Measurements from ENCODE around the gene EEF2K. TPM values are rescaled to one million over a fixed set of nuclear protein-coding genes. Genes with fewer than 3 reads are reported as not detected.

The EEF2K gene
- total and polyA plus RNA-seq, 2 donors: 5.8 to 8.6 TPM

GRCh38 chr16:22222998-22223397 is 16.9 kb downstream of the EEF2K start:
- WGBS: 100% methylated on average over 1 of the region's 1 CpG
- Histone ChIP-seq H3K9me3 (ENCODE audit: control insufficient read depth in 2 of 2, insufficient read depth in 1 of 2, low read length in 1 of 2) (no peaks in the 10 kb centered on the region), H3K27ac (ENCODE audit: low read depth in 1 of 2, low read length in 1 of 2) (no peak overlapping the region), H3K4me1 (ENCODE audit: control insufficient read depth in 2 of 2, insufficient read depth in 2 of 2, low read length in 2 of 2) (no peaks in the 10 kb centered on the region), H3K36me3 (ENCODE audit: control insufficient read depth in 2 of 2, insufficient read depth in 2 of 2, low read length in 1 of 2) (peaks cover 0 to 7% of the 10 kb centered on the region in 2 donors), H3K4me3 (ENCODE audit: low read length in 2 of 2) (no peak overlapping the region), H3K27me3 (ENCODE audit: control insufficient read depth in 2 of 2, insufficient read depth in 1 of 2, low read length in 1 of 2) (no peaks in the 10 kb centered on the region)
- no peak for DNase-seq (ENCODE audit: low read depth in 6 of 9, low spot score in 9 of 9)

DNA sequence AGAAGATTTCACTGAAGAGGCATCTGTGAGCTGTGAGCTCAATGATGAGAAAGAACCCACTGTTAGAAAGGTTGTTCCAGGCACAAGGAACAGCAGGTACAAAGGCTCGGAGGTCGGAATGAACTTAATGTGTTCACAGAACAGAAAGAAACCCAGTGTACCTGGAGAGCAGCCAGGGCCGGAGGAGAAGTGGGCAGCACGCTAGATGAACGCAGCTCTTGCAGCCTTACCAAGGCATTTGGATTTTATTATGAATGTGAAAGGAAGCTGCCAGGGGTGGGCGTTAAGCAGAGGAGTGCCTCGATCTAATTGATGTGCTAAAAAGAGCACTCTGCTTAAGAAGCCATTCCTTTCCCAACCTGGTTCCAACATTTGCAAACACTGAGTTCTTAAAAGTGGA is 19.0 kb downstream of the EEF2K start:
- WGBS: 94% methylated on average over 7 of the region's 7 CpGs
- no peak for DNase-seq (ENCODE audit: low read depth in 6 of 9, low spot score in 9 of 9)
- no peak overlapping the region for H3K27ac ChIP-seq (ENCODE audit: low read depth in 1 of 2, low read length in 1 of 2)
- no peak overlapping the region for H3K4me3 ChIP-seq (ENCODE audit: low read length in 2 of 2)
- H3K27me3 ChIP-seq (ENCODE audit: control insufficient read depth in 2 of 2, insufficient read depth in 1 of 2, low read length in 1 of 2): no peaks in the 10 kb centered on the region
- no peaks in the 10 kb centered on the region for H3K9me3 ChIP-seq (ENCODE audit: control insufficient read depth in 2 of 2, insufficient read depth in 1 of 2, low read length in 1 of 2)
- no peaks in the 10 kb centered on the region for H3K4me1 ChIP-seq (ENCODE audit: control insufficient read depth in 2 of 2, insufficient read depth in 2 of 2, low read length in 2 of 2)
- peaks cover 0 to 7% of the 10 kb centered on the region in 2 donors for H3K36me3 ChIP-seq (ENCODE audit: control insufficient read depth in 2 of 2, insufficient read depth in 2 of 2, low read length in 1 of 2)

GRCh38 chr16:22229889-22230288 is 23.8 kb downstream of the EEF2K start:
- H3K27ac ChIP-seq (ENCODE audit: low read depth in 1 of 2, low read length in 1 of 2): no peak overlapping the region
- H3K27me3 ChIP-seq (ENCODE audit: control insufficient read depth in 2 of 2, insufficient read depth in 1 of 2, low read length in 1 of 2): no peaks in the 10 kb centered on the region
- no peaks in the 10 kb centered on the region for H3K9me3 ChIP-seq (ENCODE audit: control insufficient read depth in 2 of 2, insufficient read depth in 1 of 2, low read length in 1 of 2)
- H3K4me1 ChIP-seq (ENCODE audit: control insufficient read depth in 2 of 2, insufficient read depth in 2 of 2, low read length in 2 of 2): no peaks in the 10 kb centered on the region
- WGBS: 85% methylated on average over 7 of the region's 7 CpGs
- H3K4me3 ChIP-seq (ENCODE audit: low read length in 2 of 2): no peak overlapping the region
- H3K36me3 ChIP-seq (ENCODE audit: control insufficient read depth in 2 of 2, insufficient read depth in 2 of 2, low read length in 1 of 2): peaks cover 0 to 7% of the 10 kb centered on the region in 2 donors
- no peak for DNase-seq (ENCODE audit: low read depth in 6 of 9, low spot score in 9 of 9)

- WGBS: 97% methylated on average over 14 of the region's 14 CpGs
- peak overlapping the region in 1 of 2 donors; percentile 52 for H3K27ac ChIP-seq (ENCODE audit: low read depth in 1 of 2, low read length in 1 of 2)
- H3K4me3 ChIP-seq (ENCODE audit: low read length in 2 of 2): no peak overlapping the region
- H3K36me3 ChIP-seq (ENCODE audit: control insufficient read depth in 2 of 2, insufficient read depth in 2 of 2, low read length in 1 of 2): no peaks in the 10 kb centered on the region
- H3K9me3 ChIP-seq (ENCODE audit: control insufficient read depth in 2 of 2, insufficient read depth in 1 of 2, low read length in 1 of 2): no peaks in the 10 kb centered on the region
- no peak for DNase-seq (ENCODE audit: low read depth in 6 of 9, low spot score in 9 of 9)
- H3K27me3 ChIP-seq (ENCODE audit: control insufficient read depth in 2 of 2, insufficient read depth in 1 of 2, low read length in 1 of 2): no peaks in the 10 kb centered on the region
- no peaks in the 10 kb centered on the region for H3K4me1 ChIP-seq (ENCODE audit: control insufficient read depth in 2 of 2, insufficient read depth in 2 of 2, low read length in 2 of 2)
Observed at GRCh38 chr16:22232277-22233036, 26.4 kb downstream of the EEF2K start.

- Histone ChIP-seq H3K27me3 (ENCODE audit: control insufficient read depth in 2 of 2, insufficient read depth in 1 of 2, low read length in 1 of 2) (no peaks in the 10 kb centered on the region), H3K4me1 (ENCODE audit: control insufficient read depth in 2 of 2, insufficient read depth in 2 of 2, low read length in 2 of 2) (no peaks in the 10 kb centered on the region), H3K36me3 (ENCODE audit: control insufficient read depth in 2 of 2, insufficient read depth in 2 of 2, low read length in 1 of 2) (no peaks in the 10 kb centered on the region), H3K9me3 (ENCODE audit: control insufficient read depth in 2 of 2, insufficient read depth in 1 of 2, low read length in 1 of 2) (no peaks in the 10 kb centered on the region), H3K27ac (ENCODE audit: low read depth in 1 of 2, low read length in 1 of 2) (no peak overlapping the region), H3K4me3 (ENCODE audit: low read length in 2 of 2) (no peak overlapping the region)
- WGBS: 91% methylated on average over 6 of the region's 6 CpGs
- DNase-seq (ENCODE audit: low read depth in 6 of 9, low spot score in 9 of 9): no peak
Observed at GRCh38 chr16:22233037-22233372, 26.9 kb downstream of the EEF2K start.

DNA sequence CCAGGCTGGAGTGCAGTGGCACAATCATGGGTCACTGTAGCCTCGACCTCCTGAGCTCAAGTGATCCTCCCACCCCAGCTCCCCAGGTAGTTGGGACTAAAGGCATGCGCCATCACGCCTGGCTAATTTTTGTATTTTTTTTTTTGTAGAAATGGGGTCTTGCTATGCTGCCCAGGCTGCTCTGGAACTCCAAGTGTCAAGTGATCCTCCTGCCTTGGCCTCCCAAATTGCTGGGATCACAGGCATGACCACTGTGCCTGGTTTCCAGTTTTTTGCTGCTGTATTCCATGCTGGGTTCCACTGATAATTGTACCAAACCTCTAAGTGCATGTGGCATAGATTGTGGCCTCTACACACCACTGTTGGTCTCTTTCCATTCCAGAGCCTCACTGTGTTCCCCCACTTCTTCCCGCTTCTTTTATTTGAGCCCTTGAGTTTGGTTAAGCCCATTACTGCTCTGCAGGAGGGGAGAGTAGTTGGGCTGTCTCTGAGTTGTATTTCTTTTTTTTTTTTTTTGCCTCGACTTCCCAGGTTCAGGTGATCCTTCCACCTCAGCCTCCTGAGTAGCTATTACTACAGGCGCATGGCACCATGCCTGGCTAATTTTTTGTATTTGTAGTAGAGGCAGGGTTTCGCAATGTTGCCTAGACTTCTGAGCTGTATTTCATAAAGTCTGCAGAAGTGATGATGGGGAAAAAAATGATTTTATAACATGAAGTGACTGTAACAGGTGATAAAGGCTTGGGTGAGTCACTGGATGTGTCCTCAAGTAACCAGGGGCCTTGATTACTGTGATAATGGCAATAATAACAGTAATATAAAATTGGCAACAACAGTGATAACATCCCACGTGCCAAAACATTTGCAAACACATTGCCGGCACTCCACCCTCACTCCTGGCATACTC is 30.0 kb downstream of the EEF2K start:
- no peak for DNase-seq (ENCODE audit: low read depth in 6 of 9, low spot score in 9 of 9)
- no peak overlapping the region for H3K27ac ChIP-seq (ENCODE audit: low read depth in 1 of 2, low read length in 1 of 2)
- no peaks in the 10 kb centered on the region for H3K36me3 ChIP-seq (ENCODE audit: control insufficient read depth in 2 of 2, insufficient read depth in 2 of 2, low read length in 1 of 2)
- H3K27me3 ChIP-seq (ENCODE audit: control insufficient read depth in 2 of 2, insufficient read depth in 1 of 2, low read length in 1 of 2): no peaks in the 10 kb centered on the region
- H3K4me1 ChIP-seq (ENCODE audit: control insufficient read depth in 2 of 2, insufficient read depth in 2 of 2, low read length in 2 of 2): peaks cover 3 to 8% of the 10 kb centered on the region in 2 donors
- 98% methylated on average over 9 of the region's 9 CpGs for WGBS
- H3K9me3 ChIP-seq (ENCODE audit: control insufficient read depth in 2 of 2, insufficient read depth in 1 of 2, low read length in 1 of 2): peaks cover 0 to 4% of the 10 kb centered on the region in 2 donors
- no peak overlapping the region for H3K4me3 ChIP-seq (ENCODE audit: low read length in 2 of 2)

DNA sequence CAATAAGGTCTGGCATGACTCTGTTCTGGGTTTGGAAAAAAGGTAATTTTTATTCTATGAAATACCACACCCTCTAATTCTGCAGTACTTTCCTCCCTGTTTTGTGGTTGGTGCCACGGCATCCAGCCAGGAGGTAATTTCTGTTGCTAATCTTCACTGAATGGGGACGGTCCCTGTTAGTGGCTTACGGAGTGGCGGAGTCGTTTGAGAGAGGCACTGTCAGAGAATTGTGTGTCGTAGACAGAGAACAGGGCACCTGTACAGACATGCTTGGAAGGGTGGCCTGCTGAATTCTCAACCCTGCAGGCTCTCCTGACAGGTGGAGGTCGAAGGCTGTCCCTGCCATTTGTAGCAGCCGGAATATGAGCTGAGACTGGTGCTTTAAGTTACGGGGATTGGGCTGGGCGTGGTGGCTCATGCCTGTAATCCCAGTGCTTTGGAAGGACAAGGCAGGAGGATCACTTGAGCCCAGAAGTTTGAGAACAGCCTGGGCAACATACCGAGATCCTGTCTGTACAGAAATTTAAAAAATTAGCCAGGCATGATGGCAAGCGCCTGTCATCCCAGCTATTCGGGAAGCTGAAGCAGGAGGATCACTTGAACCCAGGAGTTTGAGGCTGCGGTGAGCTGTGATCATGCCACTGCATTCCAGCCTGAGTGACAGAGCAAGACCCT is 33.2 kb downstream of the EEF2K start:
- Histone ChIP-seq H3K27me3 (ENCODE audit: control insufficient read depth in 2 of 2, insufficient read depth in 1 of 2, low read length in 1 of 2) (no peaks in the 10 kb centered on the region), H3K27ac (ENCODE audit: low read depth in 1 of 2, low read length in 1 of 2) (no peak overlapping the region), H3K36me3 (ENCODE audit: control insufficient read depth in 2 of 2, insufficient read depth in 2 of 2, low read length in 1 of 2) (peaks cover 0 to under 1% of the 10 kb centered on the region in 2 donors), H3K4me1 (ENCODE audit: control insufficient read depth in 2 of 2, insufficient read depth in 2 of 2, low read length in 2 of 2) (peaks cover 3 to 14% of the 10 kb centered on the region in 2 donors), H3K4me3 (ENCODE audit: low read length in 2 of 2) (no peak overlapping the region), H3K9me3 (ENCODE audit: control insufficient read depth in 2 of 2, insufficient read depth in 1 of 2, low read length in 1 of 2) (peaks cover 0 to 4% of the 10 kb centered on the region in 2 donors)
- 92% methylated on average over 14 of the region's 14 CpGs for WGBS
- DNase-seq (ENCODE audit: low read depth in 6 of 9, low spot score in 9 of 9): no peak

DNA sequence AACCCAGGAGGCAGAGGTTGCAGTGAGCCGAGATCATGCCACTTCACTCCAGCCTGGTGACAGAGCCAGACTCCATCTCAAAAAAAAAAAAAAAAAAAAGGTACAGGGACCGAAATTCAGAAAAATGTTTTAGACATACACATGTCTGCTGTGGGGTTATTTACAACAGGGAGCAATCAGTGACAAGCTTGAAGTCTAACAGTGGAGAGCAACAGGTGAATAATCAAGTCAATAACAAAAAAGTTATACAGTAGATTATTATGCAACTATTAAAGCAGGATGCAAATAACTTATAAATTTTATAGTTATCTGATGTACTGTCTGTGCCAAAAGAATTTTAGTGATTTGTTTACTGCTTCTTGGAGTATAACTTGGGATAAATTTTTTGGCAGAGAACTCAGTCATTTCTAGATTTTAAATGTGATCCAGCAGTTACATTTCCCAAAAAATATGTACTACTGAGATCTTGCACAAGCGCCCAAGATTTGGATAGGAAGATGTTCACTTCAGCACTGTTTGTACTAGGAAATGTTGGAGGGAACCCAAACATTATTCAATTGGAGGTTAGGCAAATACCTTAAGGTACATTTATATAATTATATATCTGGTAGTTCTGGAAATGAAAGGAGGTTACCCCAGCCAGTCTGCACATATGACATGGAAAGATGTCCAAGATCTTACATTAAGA is 34.1 kb downstream of the EEF2K start:
- 97% methylated on average over 3 of the region's 3 CpGs for whole genome bisulfite sequencing
- Histone ChIP-seq H3K27ac (ENCODE audit: low read depth in 1 of 2, low read length in 1 of 2) (peak overlapping the region in 1 of 2 donors; percentile 79), H3K4me3 (ENCODE audit: low read length in 2 of 2) (no peak overlapping the region), H3K9me3 (ENCODE audit: control insufficient read depth in 2 of 2, insufficient read depth in 1 of 2, low read length in 1 of 2) (peaks cover 0 to 4% of the 10 kb centered on the region in 2 donors), H3K27me3 (ENCODE audit: control insufficient read depth in 2 of 2, insufficient read depth in 1 of 2, low read length in 1 of 2) (no peaks in the 10 kb centered on the region), H3K36me3 (ENCODE audit: control insufficient read depth in 2 of 2, insufficient read depth in 2 of 2, low read length in 1 of 2) (peaks cover under 1 to 3% of the 10 kb centered on the region in 2 donors), H3K4me1 (ENCODE audit: control insufficient read depth in 2 of 2, insufficient read depth in 2 of 2, low read length in 2 of 2) (peaks cover 3 to 14% of the 10 kb centered on the region in 2 donors)
- no peak for DNase-seq (ENCODE audit: low read depth in 6 of 9, low spot score in 9 of 9)
